Liver (tissue), 3 donors: ENCODE data around the gene PSMB9.

ENCODE experiments used
- CTCF ChIP-seq: fragments of 150-350 bp; IDR thresholded peaks from 2 replicates; pipeline ENCODE4 v1.5.1; 2017; ENCODE audit warnings: improper control_type of control experiment, low read depth, low read length; ENCODE audit not compliant: missing input control
- RAD21 ChIP-seq, 2 donors: IDR thresholded peaks; 2 replicates each; pipeline ENCODE4 v1.6.1; 2016; ENCODE audit warnings: antibody characterized with exemption in 2 of 2, mild to moderate bottlenecking in 2 of 2
- SP1 ChIP-seq: IDR thresholded peaks from 2 replicates; pipeline ENCODE4 v1.6.1; 2018; ENCODE audit warnings: antibody characterized with exemption, mild to moderate bottlenecking
- TAF1 ChIP-seq: conservative IDR thresholded peaks from 2 replicates; pipeline ENCODE4 v1.6.1; 2016; ENCODE audit warnings: antibody characterized with exemption, mild to moderate bottlenecking
- YY1 ChIP-seq: IDR thresholded peaks from 2 replicates; pipeline ENCODE4 v1.6.1; 2016; ENCODE audit warnings: antibody characterized with exemption, mild to moderate bottlenecking
- donor health status: healthy.
- donor health status: healthy.

- no peak for TF ChIP-seq TAF1
- no peak for TF ChIP-seq CTCF
- no peak for TF ChIP-seq RAD21 (IDR thresholded peaks at IDR 0.05)
- TF ChIP-seq YY1: no peak
- TF ChIP-seq SP1: no peak
Measured at GRCh38 chr6:32814145-32814544, 39.8 kb upstream of the PSMB9 start.
